PC-9 (cell line): ENCODE results near the gene MALRD1. TPM values are rescaled to one million over a fixed set of nuclear protein-coding genes. Genes with fewer than 3 reads are reported as not detected.

Source experiments
- BruUV-seq: library from RNA; stranded (reverse); fragments of 400-500 nt; replicated peaks from 2 replicates; lab custom pipeline; 2021; lab: Mats Ljungman, UMichigan
- CTCF ChIA-PET: fragments of 300-600 bp; sonication (Branson Sonifier 250); formaldehyde crosslinking; loops from one replicate; lab custom pipeline; 2022; ENCODE audit warnings: antibody characterized with exemption; lab: Charles Lee
- POLR2A ChIA-PET: fragments of 300-600 bp; sonication (Branson Sonifier 250); formaldehyde crosslinking; loops from one replicate; lab custom pipeline; 2022; ENCODE audit warnings: antibody characterized with exemption; ENCODE audit not compliant: unreplicated experiment; lab: Charles Lee
- DNase-seq, 2 experiments: peaks; one replicate each; pipeline versions ENCODE4 v3.0.0 to v3.0.0-alpha.2; 2015 to 2022; ENCODE audit warnings: mixed read lengths in 1 of 2
- H2AFZ ChIP-seq: fragments of 200-600 bp; sonication (generic); 2 replicates; pipeline ENCODE4 v1.8.1; 2017; ENCODE audit warnings: antibody characterized with exemption
- H3F3A ChIP-seq: fragments of 200-600 bp; sonication (generic); 2 replicates; pipeline ENCODE4 v1.8.1; 2017; ENCODE audit warnings: antibody characterized with exemption, mild to moderate bottlenecking, low read depth; ENCODE audit not compliant: insufficient read depth
- H3K27ac ChIP-seq: fragments of 200-600 bp; sonication (generic); 2 replicates; pipeline ENCODE4 v1.6.1; 2016; ENCODE audit warnings: mixed run types
- H3K27me3 ChIP-seq: fragments of 200-600 bp; sonication (generic); 2 replicates; pipeline ENCODE4 v1.6.1; 2016; ENCODE audit warnings: low read depth, mixed run types; ENCODE audit not compliant: insufficient read depth
- H3K36me3 ChIP-seq: fragments of 200-600 bp; sonication (generic); 2 replicates; pipeline ENCODE4 v1.6.1; 2016; ENCODE audit warnings: low read depth, mixed run types
- H3K4me1 ChIP-seq: fragments of 200-600 bp; sonication (generic); replicated peaks from 2 replicates; pipeline ENCODE4 v1.6.1; 2016; ENCODE audit warnings: mixed run types; ENCODE audit not compliant: insufficient read depth
- H3K4me2 ChIP-seq: fragments of 200-600 bp; sonication (generic); 2 replicates; pipeline ENCODE4 v1.6.1; 2017; ENCODE audit warnings: mixed run types
- H3K4me3 ChIP-seq: fragments of 200-600 bp; sonication (generic); 2 replicates; pipeline ENCODE4 v1.6.1; 2016; ENCODE audit warnings: mixed run types
- H3K79me2 ChIP-seq: fragments of 200-600 bp; sonication (generic); 2 replicates; pipeline ENCODE4 v1.6.1; 2017; ENCODE audit warnings: low read depth, mixed run types
- H3K9me2 ChIP-seq: fragments of 200-600 bp; sonication (generic); 2 replicates; pipeline ENCODE4 v1.8.1; 2017; ENCODE audit warnings: mild to moderate bottlenecking; ENCODE audit not compliant: insufficient read depth
- H3K9me3 ChIP-seq: fragments of 200-600 bp; sonication (generic); 2 replicates; pipeline ENCODE4 v1.8.1; 2016; ENCODE audit warnings: low read depth; ENCODE audit not compliant: insufficient read depth
- H4K20me1 ChIP-seq: fragments of 200-600 bp; sonication (generic); 2 replicates; pipeline ENCODE4 v1.8.1; 2017; ENCODE audit not compliant: insufficient read depth
- CTCF ChIP-seq: fragments of 200-600 bp; sonication (generic); conservative IDR thresholded peaks from 2 replicates; pipeline ENCODE4 v1.6.1; 2017; ENCODE audit warnings: mixed run types, antibody characterized with exemption, mild to moderate bottlenecking, moderate library complexity
- EZH2 ChIP-seq: fragments of 200-600 bp; sonication (generic); IDR thresholded peaks from 2 replicates; pipeline ENCODE4 v1.8.0; 2017; ENCODE audit warnings: antibody characterized with exemption, low read depth
- intact Hi-C: fragments of 100-400 bp; cut with micrococcal nuclease; formaldehyde crosslinking; loops from one replicate; pipeline ENCODE4 v1.10.0; 2022; ENCODE audit not compliant: unreplicated experiment
- total RNA-seq: library from RNA; stranded (reverse); gene quantifications from 2 replicates; pipeline ENCODE4 v1.2.3, GENCODE V29; 2021

Gene MALRD1
- total RNA-seq, 1 experiment from 2014 or later = not detected

GRCh38 chr10:19408924-19409323 lies 360.3 kb downstream of the MALRD1 start:
- ChIA-PET POLR2A (no interaction called here), CTCF (no interaction called here)
- Histone ChIP-seq H3K9me2 (no peaks in the 10 kb centered on the region), H3K79me2 (no peaks in the 10 kb centered on the region), H3K27ac (no peak overlapping the region), H4K20me1 (no peaks in the 10 kb centered on the region), H3K27me3 (no peaks in the 10 kb centered on the region), H3K4me2 (no peak overlapping the region), H3K4me3 (no peak overlapping the region), H3K4me1 (no peaks in the 10 kb centered on the region), H3K36me3 (no peaks in the 10 kb centered on the region), H3K9me3 (no peaks in the 10 kb centered on the region), H3F3A (no peaks in the 10 kb centered on the region), H2AFZ (no peak overlapping the region)
- intact Hi-C loops = no loop called here
- no TSS peak for BruUV-seq
- TF ChIP-seq EZH2 (no peak), CTCF (no peak)
- DNase-seq = no peak

DNA sequence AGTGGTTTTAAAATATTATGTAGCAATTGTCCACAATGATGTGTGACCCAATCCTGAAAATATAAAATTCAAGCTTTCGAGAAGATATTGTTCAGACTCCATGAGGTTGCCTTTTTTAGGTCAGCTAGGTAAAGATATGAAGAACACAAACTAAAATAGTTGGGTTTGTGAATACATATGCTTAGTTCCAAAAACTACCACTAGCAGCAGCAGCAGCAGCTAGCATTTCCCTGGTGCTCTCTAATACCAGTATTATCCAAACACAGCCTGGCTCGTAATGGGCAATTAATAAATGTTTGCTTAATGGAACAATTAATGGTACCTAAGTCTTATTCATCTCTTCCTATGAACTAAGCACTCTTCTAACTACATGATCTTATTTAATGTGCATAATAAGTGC lies 362.5 kb downstream of the MALRD1 start:
- no peaks in the 10 kb centered on the region for H3F3A ChIP-seq
- no peaks in the 10 kb centered on the region for H3K36me3 ChIP-seq
- DNase-seq = no peak
- no peaks in the 10 kb centered on the region for H4K20me1 ChIP-seq
- no peak overlapping the region for H2AFZ ChIP-seq
- intact Hi-C loops = no loop called here
- H3K79me2 ChIP-seq = no peaks in the 10 kb centered on the region
- no peak overlapping the region for H3K4me3 ChIP-seq
- ChIA-PET CTCF (no interaction called here), POLR2A (no interaction called here)
- BruUV-seq = no TSS peak
- H3K4me1 ChIP-seq = no peaks in the 10 kb centered on the region
- H3K4me2 ChIP-seq = no peak overlapping the region
- no peaks in the 10 kb centered on the region for H3K9me2 ChIP-seq
- no peaks in the 10 kb centered on the region for H3K9me3 ChIP-seq
- H3K27ac ChIP-seq = no peak overlapping the region
- TF ChIP-seq CTCF = no peak
- no peak for TF ChIP-seq EZH2
- no peaks in the 10 kb centered on the region for H3K27me3 ChIP-seq

DNA sequence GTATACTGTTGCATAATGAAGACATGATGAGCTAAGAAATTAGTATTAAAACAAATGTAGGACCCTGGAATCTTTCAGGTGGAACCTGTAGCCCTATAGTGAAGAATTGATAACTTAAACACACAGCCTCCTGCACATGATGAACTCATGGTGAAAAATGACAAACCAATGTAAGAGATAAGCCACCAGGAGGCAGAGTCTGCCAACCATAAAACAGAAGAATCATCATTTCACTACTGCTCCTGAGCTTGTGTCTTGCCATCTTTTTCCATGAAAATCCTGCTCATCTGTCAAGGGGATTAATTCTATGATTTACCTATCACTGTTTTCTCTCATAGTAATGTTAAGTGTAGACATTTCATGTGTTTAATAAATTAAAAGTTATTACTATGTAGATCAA lies 363.9 kb downstream of the MALRD1 start:
- DNase-seq = no peak

More for the DNA sequence above, 363.9 kb downstream of the MALRD1 start:
- no peaks in the 10 kb centered on the region for H3K36me3 ChIP-seq
- intact Hi-C loops = no loop called here
- H3F3A ChIP-seq = no peaks in the 10 kb centered on the region
- H4K20me1 ChIP-seq = no peaks in the 10 kb centered on the region
- H2AFZ ChIP-seq = no peak overlapping the region
- H3K9me3 ChIP-seq = no peaks in the 10 kb centered on the region
- TF ChIP-seq EZH2 (no peak), CTCF (no peak)
- BruUV-seq = no TSS peak
- H3K9me2 ChIP-seq = no peaks in the 10 kb centered on the region
- POLR2A ChIA-PET = no interaction called here
- H3K4me3 ChIP-seq = no peak overlapping the region
- H3K27me3 ChIP-seq = no peaks in the 10 kb centered on the region
- H3K4me1 ChIP-seq = no peaks in the 10 kb centered on the region
- CTCF ChIA-PET = interaction anchor here (0.6 kb wide), 1 partner anchor 1859 kb away, joined by 7 read pairs; no protein-coding TSS in a partner anchor
- no peaks in the 10 kb centered on the region for H3K79me2 ChIP-seq
- H3K27ac ChIP-seq = no peak overlapping the region
- no peak overlapping the region for H3K4me2 ChIP-seq
